GM04504 (cell line): ENCODE results near the gene TUBB3.
A peak's percentile ranks its signal among the peaks of the same experiment; 100 is the strongest.
"Not testable (repeated sequence)": the region's sequence is repeated elsewhere in the genome, so short reads cannot be mapped to it uniquely, and the experiment has no call there.

Experiments used
- DNase-seq: peaks from one replicate; pipeline ENCODE4 v3.0.0-alpha.2; 2012; ENCODE audit warnings: low read depth

TUBB3 gene

GRCh38 chr16:89922884-89923639 is at the start of gene TUBB3:
TUBB3 (plus strand) TSS chr16:89923342; CDS start chr16:89923402, 60 bp downstream.
- DNase-seq: peak; percentile 63

DNA sequence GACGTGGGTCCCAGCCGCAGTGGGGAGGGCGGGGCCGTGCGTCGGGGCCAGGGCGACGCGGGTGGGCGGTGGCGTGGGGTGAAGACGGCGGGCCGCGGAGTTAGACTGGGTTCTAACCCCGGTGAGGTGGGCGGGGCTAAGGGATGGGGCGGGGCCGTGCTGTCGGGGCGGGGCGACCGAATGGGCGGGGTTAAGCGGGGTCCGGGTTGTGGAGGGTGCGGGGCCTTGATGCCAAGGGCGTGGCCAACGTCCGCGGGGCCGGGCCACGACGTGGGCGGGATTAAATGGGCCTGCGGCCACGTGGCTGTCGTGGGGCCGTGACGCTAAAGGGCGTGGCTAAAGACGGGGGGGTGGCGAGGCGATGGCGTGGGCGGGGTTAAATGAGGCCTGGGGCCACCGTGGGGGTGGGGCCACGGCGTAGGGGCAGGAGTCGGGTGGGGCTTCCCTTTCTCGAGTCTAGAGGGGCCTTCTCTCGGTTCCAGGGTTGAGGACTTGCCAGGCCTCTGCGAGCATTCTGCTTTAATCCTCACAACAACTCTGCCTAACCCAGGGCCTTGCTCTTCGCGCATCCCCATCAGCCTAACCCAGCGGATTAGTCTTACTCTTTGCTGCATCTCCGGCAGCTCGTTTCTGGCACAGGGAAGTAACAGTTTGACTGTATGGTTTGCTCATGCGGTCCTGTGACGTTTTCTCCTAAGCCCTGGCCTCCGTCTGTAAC is 49.0 kb upstream of the TUBB3 start:
- peak; percentile 89 for DNase-seq

DNA sequence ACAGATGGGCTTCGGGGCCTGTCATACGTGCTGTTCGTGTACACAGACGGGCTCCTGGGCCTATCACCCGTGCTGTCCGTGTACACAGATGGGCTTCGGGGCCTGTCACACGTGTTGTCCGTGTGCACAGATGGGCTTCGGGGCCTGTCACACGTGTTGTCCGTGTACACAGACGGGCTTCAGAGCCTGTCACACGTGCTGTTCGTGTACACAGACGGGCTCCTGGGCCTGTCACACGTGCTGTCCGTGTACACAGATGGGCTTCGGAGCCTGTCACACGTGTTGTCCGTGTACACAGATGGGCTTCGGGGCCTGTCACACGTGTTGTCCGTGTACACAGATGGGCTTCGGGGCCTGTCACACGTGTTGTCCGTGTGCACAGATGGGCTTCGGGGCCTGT is 44.0 kb upstream of the TUBB3 start:
- DNase-seq: not testable (repeated sequence)

GRCh38 chr16:89880477-89881367 is 42.4 kb upstream of the TUBB3 start:
- DNase-seq: no peak

GRCh38 chr16:89881368-89881730 is 41.8 kb upstream of the TUBB3 start:
- DNase-seq: no peak

DNA sequence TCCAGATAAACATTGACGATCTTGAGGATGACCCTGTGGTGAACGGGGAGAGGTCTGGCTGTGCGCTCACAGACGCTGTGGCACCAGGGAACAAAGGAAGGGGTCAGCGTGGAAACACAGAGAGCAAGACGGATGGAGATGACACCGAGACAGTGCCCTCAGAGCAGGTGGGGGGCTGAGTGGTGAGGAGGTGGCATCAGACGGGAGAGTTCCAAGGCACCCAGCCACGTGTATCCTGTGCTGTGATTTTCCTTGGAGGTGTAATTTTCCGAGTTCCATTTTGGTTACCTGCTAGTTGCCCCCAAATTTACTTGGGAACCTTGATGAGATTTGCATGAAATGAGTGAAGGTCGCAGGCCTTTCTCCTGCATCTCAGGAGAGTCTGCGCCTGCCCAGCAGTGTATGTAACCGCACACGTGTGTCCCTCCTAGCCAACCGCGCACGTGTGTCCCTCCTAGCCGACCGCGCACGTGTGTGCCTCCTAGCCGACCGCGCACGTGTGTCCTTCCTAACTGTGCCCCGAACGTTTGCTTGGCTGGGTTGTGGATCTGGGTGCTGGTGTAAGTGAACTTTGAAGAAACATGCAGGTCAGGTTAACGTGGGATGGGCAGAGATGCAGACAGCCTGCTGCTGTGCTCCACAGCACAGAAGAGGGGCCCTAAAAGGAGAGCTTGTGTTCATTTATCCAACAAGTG is 39.6 kb upstream of the TUBB3 start:
- DNase-seq: no peak

GRCh38 chr16:89884041-89884421 is 39.1 kb upstream of the TUBB3 start:
- DNase-seq: no peak

DNA sequence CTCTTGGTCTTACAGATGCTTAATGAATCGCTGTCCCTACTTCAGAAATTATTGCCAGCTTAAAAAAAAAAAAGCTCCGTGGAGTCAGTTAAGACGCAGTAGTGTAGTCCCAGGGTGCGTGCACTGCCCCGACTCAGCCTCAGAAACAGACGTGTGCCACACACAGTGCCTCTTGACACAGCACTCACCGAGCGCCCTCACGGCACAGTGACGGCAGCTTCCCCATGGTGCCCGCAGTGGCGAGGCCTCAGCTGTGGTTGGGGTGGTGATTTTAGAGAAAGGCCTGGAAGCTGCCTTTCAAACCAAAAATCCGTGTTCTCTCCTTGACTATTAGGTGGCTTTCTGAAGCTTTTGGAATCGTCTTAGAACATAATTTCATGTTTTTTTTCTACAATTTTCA is 35.9 kb upstream of the TUBB3 start:
- no peak for DNase-seq

- DNase-seq: no peak
These were observed 32.9 kb upstream of the TUBB3 start for GRCh38 chr16:89890200-89890599.

DNA sequence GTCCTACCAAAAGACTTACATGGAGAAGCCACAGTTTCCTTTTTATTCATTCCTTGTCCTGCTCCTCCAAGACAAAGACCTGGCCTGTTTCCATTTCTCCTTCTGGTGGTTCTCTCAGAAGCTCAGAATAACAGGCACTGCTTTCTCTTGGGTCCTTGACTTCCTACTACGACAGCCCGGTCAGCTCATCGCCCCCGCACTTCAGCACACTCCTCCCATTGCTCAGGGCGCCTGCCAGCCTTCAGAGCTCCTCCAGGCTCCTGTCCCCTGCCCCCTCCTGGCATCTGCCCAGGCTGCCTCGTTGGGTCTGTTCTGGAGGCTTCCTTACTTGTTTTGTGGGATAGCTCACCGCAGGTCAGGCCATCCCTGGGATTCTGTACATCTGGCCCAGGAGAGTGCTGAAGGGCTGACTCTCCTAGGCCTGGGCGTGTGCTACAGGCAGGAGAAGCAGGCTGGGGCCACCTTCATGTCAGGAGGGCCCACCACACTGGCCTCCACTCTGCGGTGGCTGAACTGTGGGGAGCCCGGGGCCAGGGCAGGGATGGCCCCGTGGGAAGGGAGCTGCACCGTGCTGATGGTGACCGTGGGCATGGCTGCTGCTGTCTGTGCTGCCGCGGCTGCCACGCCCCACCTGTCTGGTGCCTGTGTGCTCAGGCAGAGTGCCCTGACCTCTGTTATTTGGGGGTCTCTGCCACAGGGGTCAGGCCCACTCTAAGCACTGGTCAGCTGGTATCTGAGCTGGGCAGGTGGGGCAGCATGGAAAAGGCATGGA is 32.1 kb upstream of the TUBB3 start:
- DNase-seq: no peak

GRCh38 chr16:89892055-89892630 is 31.0 kb upstream of the TUBB3 start:
- no peak for DNase-seq

DNA sequence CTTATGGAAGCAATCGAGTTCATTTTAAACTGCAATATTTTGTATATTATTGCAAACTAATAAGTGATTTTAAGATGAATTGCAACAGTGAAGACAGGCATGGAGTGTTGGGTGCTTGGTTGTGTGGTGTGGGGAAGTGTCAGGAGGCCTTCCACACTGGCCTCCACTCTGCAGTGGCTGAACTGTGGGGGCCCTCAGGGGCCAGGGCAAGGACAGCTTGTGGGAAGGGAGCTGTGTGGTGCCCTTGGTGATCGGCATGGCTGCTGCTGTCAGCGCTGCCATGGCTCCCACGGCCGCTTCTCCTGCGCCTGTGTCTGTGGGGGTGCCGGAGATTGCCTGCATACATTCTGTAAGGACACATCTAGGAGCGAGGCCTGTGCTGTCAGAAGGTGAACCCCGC is 30.5 kb upstream of the TUBB3 start:
- DNase-seq: no peak

DNA sequence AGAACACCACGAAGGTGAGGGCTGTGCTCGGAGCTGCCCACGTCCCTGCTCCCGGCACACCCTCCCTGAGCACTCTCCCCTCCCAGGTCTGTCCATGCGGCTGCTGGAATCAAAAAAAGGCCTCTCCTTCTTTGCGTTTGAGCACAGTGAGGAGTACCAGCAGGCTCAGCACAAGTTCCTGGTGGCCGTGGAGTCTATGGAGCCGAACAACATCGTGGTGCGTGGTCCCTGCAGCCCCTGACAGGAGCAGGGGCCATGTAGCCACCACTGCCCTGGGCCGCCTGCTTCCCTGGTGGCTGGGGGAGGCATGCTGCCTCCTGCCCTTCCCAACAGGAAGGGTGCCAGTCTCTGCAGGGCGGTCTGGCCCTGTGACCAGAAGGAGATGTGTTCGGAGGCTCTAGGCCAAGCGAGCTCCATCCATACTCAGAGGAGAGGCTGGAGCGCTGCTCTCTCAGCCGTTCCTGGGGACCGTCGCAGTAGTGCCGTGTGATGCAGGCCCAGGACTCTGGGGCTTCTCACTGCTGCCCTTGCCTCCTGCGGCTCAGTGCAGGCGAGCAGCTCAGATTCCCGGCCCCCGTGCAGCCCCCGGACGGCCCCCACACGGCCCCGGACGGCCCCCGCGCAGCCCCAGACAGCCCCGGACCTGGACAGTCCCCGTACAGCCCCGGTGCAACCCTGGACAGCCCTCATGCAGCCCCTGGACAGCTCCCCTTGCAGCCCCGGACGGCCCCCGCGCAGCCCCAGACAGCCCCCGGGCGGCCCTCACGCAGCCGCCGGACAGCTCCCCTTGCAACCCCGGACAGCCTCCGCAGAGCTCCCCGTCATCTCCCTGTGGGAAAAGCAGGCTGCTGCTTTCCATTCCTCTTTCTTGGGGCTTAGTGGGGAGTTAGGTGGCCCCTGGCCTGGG is 29.2 kb upstream of the TUBB3 start:
- DNase-seq: no peak

DNA sequence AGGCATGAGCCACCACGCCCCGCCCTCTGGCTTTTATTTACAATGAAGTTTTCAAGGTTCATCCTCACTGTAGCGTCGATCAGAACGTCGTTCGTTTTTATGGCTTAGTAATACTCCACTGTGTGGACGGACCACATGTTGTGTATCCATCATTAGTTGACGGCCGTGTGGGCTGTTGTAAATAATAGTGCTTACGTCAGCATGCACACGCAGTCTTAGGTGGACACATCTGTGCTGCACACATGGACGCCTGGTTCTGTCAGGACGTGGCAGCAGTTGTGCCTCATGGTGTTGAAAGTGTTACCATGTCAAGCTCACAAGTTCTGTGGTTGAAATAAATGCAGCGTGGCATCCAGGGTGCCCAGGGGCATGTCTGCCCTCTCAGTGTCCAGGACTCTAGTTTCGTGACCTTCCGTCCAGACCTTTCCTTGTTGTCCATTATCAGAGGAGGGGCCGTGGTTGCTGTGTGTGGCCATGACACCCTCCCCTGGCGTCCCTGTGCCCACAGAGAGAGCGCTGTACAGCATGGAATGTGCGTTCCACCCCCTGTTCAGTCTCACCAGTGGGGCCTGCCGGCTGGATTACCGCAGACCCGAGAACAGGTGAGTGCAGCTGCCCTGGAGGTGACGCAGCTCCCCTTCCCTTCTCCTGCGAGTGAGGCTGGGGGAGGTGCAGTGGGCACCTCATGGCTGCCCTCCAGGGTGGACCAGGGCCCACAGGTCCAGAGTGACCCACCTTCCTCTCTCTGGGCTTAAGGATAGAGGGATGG is 27.5 kb upstream of the TUBB3 start:
- DNase-seq: no peak

GRCh38 chr16:89897204-89897603 is 25.9 kb upstream of the TUBB3 start:
- no peak for DNase-seq

- no peak for DNase-seq
These were observed 24.8 kb upstream of the TUBB3 start for GRCh38 chr16:89898201-89898967.

DNA sequence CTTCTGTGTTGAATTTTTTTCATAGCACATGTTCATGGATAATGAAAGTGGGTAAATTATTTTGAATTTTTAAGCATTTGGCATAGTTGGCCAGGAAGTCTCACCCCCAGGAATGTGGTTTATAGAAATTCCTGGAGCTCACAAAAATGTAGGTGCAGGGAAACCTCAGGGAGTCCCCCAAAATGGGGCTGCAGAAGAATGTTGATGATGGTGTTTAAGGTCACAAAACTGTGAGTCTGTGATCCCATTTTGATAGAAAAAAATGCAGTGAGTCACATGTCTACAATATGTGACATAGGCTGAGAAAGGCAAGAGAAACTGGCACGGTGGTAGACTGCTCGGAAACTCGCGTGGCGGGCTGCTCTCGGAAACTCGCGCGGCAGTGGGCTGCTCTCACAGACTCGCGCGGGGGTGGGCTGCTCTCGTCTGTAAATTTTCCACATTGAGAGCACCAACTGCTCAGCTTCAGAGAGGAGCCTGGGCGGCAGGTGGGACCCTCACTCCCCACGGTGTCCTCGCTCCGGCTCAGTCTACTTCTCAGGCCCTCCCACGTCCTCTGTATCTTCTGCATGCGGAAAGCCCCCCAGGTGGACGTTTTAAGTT is 23.2 kb upstream of the TUBB3 start:
- DNase-seq: no peak

DNA sequence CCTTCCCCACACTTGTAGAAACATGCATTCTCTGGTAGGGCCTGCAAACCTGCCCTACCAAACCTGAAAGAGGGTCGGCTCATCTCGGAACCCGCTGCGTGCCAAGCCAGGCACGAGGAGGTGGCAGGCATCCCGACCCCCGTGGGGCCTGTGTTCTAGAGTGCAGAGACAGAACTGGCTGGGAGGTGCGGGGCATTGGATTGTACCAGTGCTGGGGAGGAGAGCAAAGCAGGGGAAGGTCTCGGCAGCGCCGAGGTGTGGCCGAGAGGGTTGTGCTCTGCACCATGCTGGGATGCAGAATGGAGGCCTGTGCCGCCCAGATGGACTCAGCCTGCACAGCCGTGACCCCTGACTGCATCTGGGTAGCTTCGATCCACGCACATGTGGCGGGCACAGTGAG is 22.3 kb upstream of the TUBB3 start:
- DNase-seq: no peak
